Tibial nerve (tissue), 3 donors: Measurements from ENCODE around the gene GPR141.

Source experiments
- CTCF ChIP-seq, 5 experiments: fragments of 200-600 bp in 3 of 5; fragments of 450-650 bp in 2 of 5; sonication (generic) in 3 of 5; IDR thresholded peaks; one replicate each; pipeline ENCODE4 v1.5.1; 2016 to 2019; ENCODE audit warnings: antibody characterized with exemption in 5 of 5, mild to moderate bottlenecking in 3 of 5, moderate library complexity in 2 of 5
- POLR2A ChIP-seq, 2 donors: fragments of 450-650 bp; IDR thresholded peaks; one replicate each; pipeline ENCODE4 v1.6.1; 2017; ENCODE audit warnings: antibody characterized with exemption in 2 of 2, mild to moderate bottlenecking in 2 of 2, moderate library complexity in 2 of 2

- TF ChIP-seq CTCF (IDR thresholded peaks at IDR 0.05) = no peak
- TF ChIP-seq POLR2A (IDR thresholded peaks at IDR 0.05) = no peak
These were observed 87.3 kb downstream of the GPR141 start for GRCh38 chr7:37770838-37771237.
